Measurements from ENCODE around the gene PPARG. TPM values are rescaled to one million over a fixed set of nuclear protein-coding genes. Genes with fewer than 3 reads are reported as not detected.

The PPARG gene
- total RNA-seq, 1 donor from 2014 or later: 0.37 TPM

- H3K27ac Mint-ChIP-seq (ENCODE audit: unreplicated experiment): no peak overlapping the region
- H3K27me3 Mint-ChIP-seq (ENCODE audit: unreplicated experiment): no peaks in the 10 kb centered on the region
- no peak overlapping the region for H3K4me3 Mint-ChIP-seq (ENCODE audit: unreplicated experiment)
- no peaks in the 10 kb centered on the region for H3K36me3 Mint-ChIP-seq (ENCODE audit: unreplicated experiment)
- H3K9me3 Mint-ChIP-seq (ENCODE audit: unreplicated experiment): no peaks in the 10 kb centered on the region
- TF ChIP-seq CTCF (IDR thresholded peaks at IDR 0.05; ENCODE audit: partially characterized antibody, unreplicated experiment): no peak
- H3K4me1 Mint-ChIP-seq (ENCODE audit: low read depth, unreplicated experiment): no peaks in the 10 kb centered on the region
- no peak for DNase-seq
Measured at GRCh38 chr3:12334786-12335185, 45.9 kb downstream of the PPARG start.

GRCh38 chr3:12335421-12335820, 46.6 kb downstream of the PPARG start:
- H3K4me3 Mint-ChIP-seq (ENCODE audit: unreplicated experiment): no peak overlapping the region

GRCh38 chr3:12336099-12336498, 47.2 kb downstream of the PPARG start:
- Mint-ChIP-seq H3K4me3 (ENCODE audit: unreplicated experiment) (no peak overlapping the region), H3K9me3 (ENCODE audit: unreplicated experiment) (no peaks in the 10 kb centered on the region), H3K27me3 (ENCODE audit: unreplicated experiment) (no peaks in the 10 kb centered on the region), H3K4me1 (ENCODE audit: low read depth, unreplicated experiment) (no peaks in the 10 kb centered on the region), H3K27ac (ENCODE audit: unreplicated experiment) (no peak overlapping the region), H3K36me3 (ENCODE audit: unreplicated experiment) (no peaks in the 10 kb centered on the region)
- DNase-seq: no peak
- no peak for TF ChIP-seq CTCF (IDR thresholded peaks at IDR 0.05; ENCODE audit: partially characterized antibody, unreplicated experiment)

More at GRCh38 chr3:12335421-12335820, 46.6 kb downstream of the PPARG start:
- Mint-ChIP-seq H3K4me1 (ENCODE audit: low read depth, unreplicated experiment) (no peaks in the 10 kb centered on the region), H3K36me3 (ENCODE audit: unreplicated experiment) (no peaks in the 10 kb centered on the region), H3K9me3 (ENCODE audit: unreplicated experiment) (no peaks in the 10 kb centered on the region), H3K27ac (ENCODE audit: unreplicated experiment) (no peak overlapping the region), H3K27me3 (ENCODE audit: unreplicated experiment) (no peaks in the 10 kb centered on the region)
- DNase-seq: no peak
- no peak for TF ChIP-seq CTCF (IDR thresholded peaks at IDR 0.05; ENCODE audit: partially characterized antibody, unreplicated experiment)

- no peak overlapping the region for H3K27ac Mint-ChIP-seq (ENCODE audit: unreplicated experiment)
- no peaks in the 10 kb centered on the region for H3K4me1 Mint-ChIP-seq (ENCODE audit: low read depth, unreplicated experiment)
- H3K27me3 Mint-ChIP-seq (ENCODE audit: unreplicated experiment): no peaks in the 10 kb centered on the region
- H3K36me3 Mint-ChIP-seq (ENCODE audit: unreplicated experiment): no peaks in the 10 kb centered on the region
- TF ChIP-seq CTCF (IDR thresholded peaks at IDR 0.05; ENCODE audit: partially characterized antibody, unreplicated experiment): no peak
- no peaks in the 10 kb centered on the region for H3K9me3 Mint-ChIP-seq (ENCODE audit: unreplicated experiment)
- DNase-seq: no peak
- H3K4me3 Mint-ChIP-seq (ENCODE audit: unreplicated experiment): no peak overlapping the region
Measured at GRCh38 chr3:12338595-12339546, 50.0 kb downstream of the PPARG start.

All from glutamatergic neuron (in vitro differentiated cells).